ENCODE measurements around the gene MYBPC1. TPM values are rescaled to one million over a fixed set of nuclear protein-coding genes. Genes with fewer than 3 reads are reported as not detected.
A peak's percentile ranks its signal among the peaks of the same experiment; 100 is the strongest.

MYBPC1 gene
- total and polyA plus RNA-seq, 9 of the 15 experiments (the other 6 are each of a cell fraction or from before 2014, with no cell fraction given) = not detected

DNA sequence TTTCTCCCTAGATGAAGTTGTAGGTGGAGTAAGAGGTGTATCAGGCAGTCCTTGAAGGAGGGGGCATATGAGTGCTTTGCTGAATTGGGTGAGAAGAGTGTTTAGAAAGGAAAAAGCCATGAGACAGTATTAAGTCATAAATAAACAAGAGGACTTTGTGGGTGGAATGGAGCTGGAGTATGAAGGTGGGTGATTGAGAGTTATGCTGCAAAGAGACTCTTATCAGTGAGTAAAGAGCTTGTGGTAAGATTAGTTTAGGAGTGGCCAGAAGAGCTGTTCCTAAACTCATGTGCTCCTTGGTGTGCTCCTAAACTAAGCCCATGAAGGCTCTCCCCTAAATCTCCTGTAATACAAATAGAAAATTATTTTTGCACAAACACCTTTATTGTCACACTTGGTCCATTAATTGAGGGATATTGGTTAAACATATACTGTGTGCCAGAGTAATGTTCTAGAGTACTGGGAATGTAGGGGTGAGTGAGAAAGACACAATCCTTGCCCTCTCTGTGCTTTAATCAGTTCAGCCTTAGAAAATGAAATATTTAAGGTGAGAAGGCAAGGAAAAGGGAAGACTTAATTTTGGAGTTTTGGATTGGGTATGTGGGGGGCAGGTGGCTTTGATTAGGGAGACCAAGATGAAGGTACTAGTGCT, 112.5 kb downstream of the MYBPC1 start (continued):
- peak; percentile 81 for TF ChIP-seq ARID1B (IDR thresholded peaks at IDR 0.05)
- no peak for TF ChIP-seq ZNF431 (CRISPR knock-in tag; IDR thresholded peaks at IDR 0.05)
- TF ChIP-seq, protein P1, sequence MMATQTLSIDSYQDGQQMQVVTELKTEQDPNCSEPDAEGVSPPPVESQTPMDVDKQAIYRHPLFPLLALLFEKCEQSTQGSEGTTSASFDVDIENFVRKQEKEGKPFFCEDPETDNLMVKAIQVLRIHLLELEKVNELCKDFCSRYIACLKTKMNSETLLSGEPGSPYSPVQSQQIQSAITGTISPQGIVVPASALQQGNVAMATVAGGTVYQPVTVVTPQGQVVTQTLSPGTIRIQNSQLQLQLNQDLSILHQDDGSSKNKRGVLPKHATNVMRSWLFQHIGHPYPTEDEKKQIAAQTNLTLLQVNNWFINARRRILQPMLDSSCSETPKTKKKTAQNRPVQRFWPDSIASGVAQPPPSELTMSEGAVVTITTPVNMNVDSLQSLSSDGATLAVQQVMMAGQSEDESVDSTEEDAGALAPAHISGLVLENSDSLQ (IDR thresholded peaks at IDR 0.05) = peak; percentile 71
- peak in 1 of 2 experiments; percentile 41; a peak in 1 of 4 replicates for TF ChIP-seq RCOR1 (IDR thresholded peaks at IDR 0.05; ENCODE audit: borderline replicate concordance in 1 of 2, low read depth in 2 of 2, low read length in 2 of 2)
- TF ChIP-seq FUS (optimal IDR thresholded peaks at IDR 0.05; ENCODE audit: low read depth, low read length) = no peak
- TF ChIP-seq SMARCA5 (IDR thresholded peaks at IDR 0.05) = no peak
- no peak for TF ChIP-seq ZNF3 (CRISPR knock-in tag; IDR thresholded peaks at IDR 0.05)
- peak; percentile 22; the same call in 1 of the 2 replicates for TF ChIP-seq ATF7 (IDR thresholded peaks at IDR 0.05)
- TF ChIP-seq ZNF76 (CRISPR knock-in tag; IDR thresholded peaks at IDR 0.05; ENCODE audit: borderline replicate concordance) = no peak
- TF ChIP-seq SLC30A9 (CRISPR knock-in tag; IDR thresholded peaks at IDR 0.05) = no peak
- TF ChIP-seq SMARCE1 (IDR thresholded peaks at IDR 0.05) = peak; percentile 86
- peak; percentile 39 for TF ChIP-seq RBBP5 (IDR thresholded peaks at IDR 0.05; ENCODE audit: borderline replicate concordance, insufficient read depth, low read length, poor library complexity, severe bottlenecking)
- TF ChIP-seq YBX1 (IDR thresholded peaks at IDR 0.05) = no peak
- peak; percentile 74 for TF ChIP-seq EGR1 (conservative IDR thresholded peaks at IDR 0.05)
- no peak for TF ChIP-seq ZNF134 (CRISPR knock-in tag; conservative IDR thresholded peaks at IDR 0.05)
- TF ChIP-seq, protein P2, sequence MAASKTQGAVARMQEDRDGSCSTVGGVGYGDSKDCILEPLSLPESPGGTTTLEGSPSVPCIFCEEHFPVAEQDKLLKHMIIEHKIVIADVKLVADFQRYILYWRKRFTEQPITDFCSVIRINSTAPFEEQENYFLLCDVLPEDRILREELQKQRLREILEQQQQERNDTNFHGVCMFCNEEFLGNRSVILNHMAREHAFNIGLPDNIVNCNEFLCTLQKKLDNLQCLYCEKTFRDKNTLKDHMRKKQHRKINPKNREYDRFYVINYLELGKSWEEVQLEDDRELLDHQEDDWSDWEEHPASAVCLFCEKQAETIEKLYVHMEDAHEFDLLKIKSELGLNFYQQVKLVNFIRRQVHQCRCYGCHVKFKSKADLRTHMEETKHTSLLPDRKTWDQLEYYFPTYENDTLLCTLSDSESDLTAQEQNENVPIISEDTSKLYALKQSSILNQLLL (CRISPR knock-in tag; IDR thresholded peaks at IDR 0.05; ENCODE audit: borderline replicate concordance) = no peak
- no peak for TF ChIP-seq RNF2 (IDR thresholded peaks at IDR 0.05)
- peak; percentile 48; the same call in 1 of the 2 replicates for TF ChIP-seq CBFA2T2 (conservative IDR thresholded peaks at IDR 0.05)
- no peak for TF ChIP-seq ZNF583 (CRISPR knock-in tag; IDR thresholded peaks at IDR 0.05)
- no peak for TF ChIP-seq MTA3 (IDR thresholded peaks at IDR 0.05; ENCODE audit: borderline replicate concordance)
- TF ChIP-seq ETS2 (tag; IDR thresholded peaks at IDR 0.05; ENCODE audit: borderline replicate concordance, poor library complexity, severe bottlenecking) = no peak
- peak; percentile 8 for TF ChIP-seq DACH1 (IDR thresholded peaks at IDR 0.05; ENCODE audit: partially characterized antibody)
- TF ChIP-seq ZNF253 (CRISPR knock-in tag; conservative IDR thresholded peaks at IDR 0.05) = no peak
- TF ChIP-seq, protein P3, sequence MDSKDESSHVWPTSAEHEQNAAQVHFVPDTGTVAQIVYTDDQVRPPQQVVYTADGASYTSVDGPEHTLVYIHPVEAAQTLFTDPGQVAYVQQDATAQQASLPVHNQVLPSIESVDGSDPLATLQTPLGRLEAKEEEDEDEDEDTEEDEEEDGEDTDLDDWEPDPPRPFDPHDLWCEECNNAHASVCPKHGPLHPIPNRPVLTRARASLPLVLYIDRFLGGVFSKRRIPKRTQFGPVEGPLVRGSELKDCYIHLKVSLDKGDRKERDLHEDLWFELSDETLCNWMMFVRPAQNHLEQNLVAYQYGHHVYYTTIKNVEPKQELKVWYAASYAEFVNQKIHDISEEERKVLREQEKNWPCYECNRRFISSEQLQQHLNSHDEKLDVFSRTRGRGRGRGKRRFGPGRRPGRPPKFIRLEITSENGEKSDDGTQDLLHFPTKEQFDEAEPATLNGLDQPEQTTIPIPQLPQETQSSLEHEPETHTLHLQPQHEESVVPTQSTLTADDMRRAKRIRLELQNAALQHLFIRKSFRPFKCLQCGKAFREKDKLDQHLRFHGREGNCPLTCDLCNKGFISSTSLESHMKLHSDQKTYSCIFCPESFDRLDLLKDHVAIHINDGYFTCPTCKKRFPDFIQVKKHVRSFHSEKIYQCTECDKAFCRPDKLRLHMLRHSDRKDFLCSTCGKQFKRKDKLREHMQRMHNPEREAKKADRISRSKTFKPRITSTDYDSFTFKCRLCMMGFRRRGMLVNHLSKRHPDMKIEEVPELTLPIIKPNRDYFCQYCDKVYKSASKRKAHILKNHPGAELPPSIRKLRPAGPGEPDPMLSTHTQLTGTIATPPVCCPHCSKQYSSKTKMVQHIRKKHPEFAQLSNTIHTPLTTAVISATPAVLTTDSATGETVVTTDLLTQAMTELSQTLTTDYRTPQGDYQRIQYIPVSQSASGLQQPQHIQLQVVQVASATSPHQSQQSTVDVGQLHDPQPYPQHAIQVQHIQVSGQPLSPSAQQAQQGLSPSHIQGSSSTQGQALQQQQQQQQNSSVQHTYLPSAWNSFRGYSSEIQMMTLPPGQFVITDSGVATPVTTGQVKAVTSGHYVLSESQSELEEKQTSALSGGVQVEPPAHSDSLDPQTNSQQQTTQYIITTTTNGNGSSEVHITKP (IDR thresholded peaks at IDR 0.05; ENCODE audit: partially characterized antibody) = peak; percentile 34

Data from K562 (cell line).